OCI-LY7 (cell line): Measurements from ENCODE around the gene ORC6. TPM values are rescaled to one million over a fixed set of nuclear protein-coding genes. Genes with fewer than 3 reads are reported as not detected.

Experiments used
- BruUV-seq: library from RNA; stranded (reverse); fragments of 400-500 nt; replicated peaks from 2 replicates; lab custom pipeline; 2021; lab: Mats Ljungman, UMichigan
- CTCF ChIA-PET: fragments of 300-600 bp; sonication (Branson Sonifier 250); formaldehyde crosslinking; loops from one replicate; lab custom pipeline; 2022; ENCODE audit warnings: antibody characterized with exemption; ENCODE audit not compliant: unreplicated experiment; lab: Charles Lee
- POLR2A ChIA-PET: fragments of 300-600 bp; sonication (Branson Sonifier 250); formaldehyde crosslinking; loops from one replicate; lab custom pipeline; 2022; ENCODE audit warnings: antibody characterized with exemption; lab: Charles Lee
- DNase-seq: peaks from one replicate; pipeline ENCODE4 v3.0.0-alpha.2; 2015; ENCODE audit warnings: low spot score
- H2AFZ ChIP-seq: fragments of 200-600 bp; sonication (generic), shearing (Covaris generic); 2 replicates; pipeline ENCODE4 v1.6.1; 2014; ENCODE audit warnings: mild to moderate bottlenecking, antibody characterized with exemption, low read length, moderate library complexity
- H3K27ac ChIP-seq: fragments of 200-600 bp; sonication (generic); 2 replicates; pipeline ENCODE4 v1.5.1; 2014; ENCODE audit warnings: mixed run types, low read depth, mild to moderate bottlenecking, moderate library complexity, low read length, inconsistent platforms; ENCODE audit not compliant: poor library complexity, severe bottlenecking
- H3K36me3 ChIP-seq: fragments of 200-600 bp; sonication (generic); 2 replicates; pipeline ENCODE4 v1.6.1; 2014; ENCODE audit warnings: mild to moderate bottlenecking, antibody characterized with exemption, low read length, moderate library complexity, mixed read lengths; ENCODE audit not compliant: insufficient read depth
- H3K4me1 ChIP-seq: fragments of 200-600 bp; sonication (generic); 2 replicates; pipeline ENCODE4 v1.5.1; 2014; ENCODE audit warnings: mild to moderate bottlenecking, low read length; ENCODE audit not compliant: insufficient read depth, poor library complexity, severe bottlenecking
- H3K4me2 ChIP-seq: fragments of 200-600 bp; sonication (generic); 2 replicates; pipeline ENCODE4 v1.6.1; 2014; ENCODE audit warnings: mild to moderate bottlenecking, low read length
- H3K4me3 ChIP-seq: fragments of 200-600 bp; sonication (generic); 2 replicates; pipeline ENCODE4 v1.5.1; 2014; ENCODE audit warnings: mild to moderate bottlenecking, low read depth, low read length; ENCODE audit not compliant: poor library complexity, severe bottlenecking
- H3K79me2 ChIP-seq: fragments of 200-600 bp; sonication (generic); 2 replicates; pipeline ENCODE4 v1.6.1; 2016; ENCODE audit warnings: low read depth, mild to moderate bottlenecking, low read length, moderate library complexity, mixed read lengths; ENCODE audit not compliant: insufficient read depth
- H3K9me2 ChIP-seq: fragments of 200-600 bp; sonication (generic); 2 replicates; pipeline ENCODE4 v1.6.1; 2016; ENCODE audit warnings: mild to moderate bottlenecking, low read length, mixed read lengths; ENCODE audit not compliant: insufficient read depth
- H3K9me3 ChIP-seq: fragments of 200-600 bp; sonication (generic); 2 replicates; pipeline ENCODE4 v1.6.1; 2014; ENCODE audit warnings: mild to moderate bottlenecking, mixed run types, low read length, mixed read lengths
- H4K20me1 ChIP-seq: fragments of 200-600 bp; sonication (generic); 2 replicates; pipeline ENCODE4 v1.6.1; 2014; ENCODE audit warnings: mild to moderate bottlenecking, antibody characterized with exemption, low read length, moderate library complexity, mixed read lengths; ENCODE audit not compliant: insufficient read depth
- CTCF ChIP-seq: fragments of 200-600 bp; sonication (generic); conservative IDR thresholded peaks from 2 replicates; pipeline ENCODE4 v1.5.1; 2014; ENCODE audit warnings: mild to moderate bottlenecking, antibody characterized with exemption, low read length, moderate library complexity, mixed read lengths
- EZH2phosphoT487 ChIP-seq: fragments of 200-600 bp; sonication (generic); IDR thresholded peaks from 2 replicates; pipeline ENCODE4 v1.6.1; 2018; ENCODE audit warnings: low read depth, borderline replicate concordance, mild to moderate bottlenecking, mixed run types, antibody characterized with exemption, low read length, moderate library complexity, mixed read lengths
- intact Hi-C: fragments of 100-400 bp; cut with micrococcal nuclease; formaldehyde crosslinking; loops from one replicate; pipeline ENCODE4 v1.10.0; 2022; ENCODE audit not compliant: unreplicated experiment
- total RNA-seq, 2 experiments: library from RNA; depleted of rRNA in 1 of 2; stranded (reverse); fragments of >200 nt in 1 of 2; shearing (Covaris generic) in 1 of 2; gene quantifications; 2 replicates each; pipeline ENCODE4 v1.2.3, GENCODE V29; 2014 to 2022

Gene ORC6
- total RNA-seq, 2 experiments from 2014 or later: 67.4 to 100 TPM

DNA sequence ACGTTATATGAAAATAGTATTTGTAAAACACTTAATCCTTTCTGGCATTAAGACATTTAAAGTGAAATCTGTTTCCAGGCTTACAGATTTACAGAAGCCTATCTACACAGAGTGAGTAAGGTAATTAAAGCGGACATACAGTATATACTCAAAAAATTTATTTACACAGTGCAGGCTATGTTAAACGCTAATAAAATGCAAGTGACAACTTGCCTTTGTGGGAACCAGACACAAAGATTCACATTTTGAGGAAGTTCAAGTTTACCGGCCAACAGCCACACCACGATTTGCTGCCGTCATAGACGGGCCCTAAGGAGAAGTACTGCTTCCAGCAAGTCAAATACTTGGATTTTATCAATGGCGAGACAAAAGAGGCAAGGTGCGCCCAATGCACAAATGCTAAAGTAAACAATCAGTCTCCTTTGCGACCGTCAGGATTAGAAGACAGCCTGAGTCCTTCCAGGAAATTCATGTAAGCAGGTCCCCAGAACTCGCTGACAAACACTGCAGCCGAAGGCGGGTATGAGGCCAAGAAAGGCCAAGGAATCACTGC lies 1.3 kb upstream of the ORC6 start:
- H3K4me3 ChIP-seq: peak overlapping the region; percentile 90
- no peak for DNase-seq
- peak overlapping the region; percentile 79 for H3K27ac ChIP-seq
- H2AFZ ChIP-seq: peak overlapping the region; percentile 69; the same call in 1 of the 2 replicates
- H4K20me1 ChIP-seq: peaks cover 61% of the 10 kb centered on the region
- ChIA-PET POLR2A (no interaction called here), CTCF (no interaction called here)
- H3K4me1 ChIP-seq: peaks cover 34% of the 10 kb centered on the region
- no peaks in the 10 kb centered on the region; the same call in 1 of the 2 replicates for H3K9me2 ChIP-seq
- H3K36me3 ChIP-seq: peaks cover 31% of the 10 kb centered on the region
- BruUV-seq: no TSS peak
- peaks cover 82% of the 10 kb centered on the region for H3K79me2 ChIP-seq
- TF ChIP-seq CTCF (peak; percentile 75), EZH2phosphoT487 (no peak)
- intact Hi-C loops: loop anchor here (1.0 to 5.0 kb wide), 4 partner anchors 15 to 219 kb away; partner anchors contain the start of gene SHCBP1
- peak overlapping the region; percentile 71 for H3K4me2 ChIP-seq
- H3K9me3 ChIP-seq: no peaks in the 10 kb centered on the region

DNA sequence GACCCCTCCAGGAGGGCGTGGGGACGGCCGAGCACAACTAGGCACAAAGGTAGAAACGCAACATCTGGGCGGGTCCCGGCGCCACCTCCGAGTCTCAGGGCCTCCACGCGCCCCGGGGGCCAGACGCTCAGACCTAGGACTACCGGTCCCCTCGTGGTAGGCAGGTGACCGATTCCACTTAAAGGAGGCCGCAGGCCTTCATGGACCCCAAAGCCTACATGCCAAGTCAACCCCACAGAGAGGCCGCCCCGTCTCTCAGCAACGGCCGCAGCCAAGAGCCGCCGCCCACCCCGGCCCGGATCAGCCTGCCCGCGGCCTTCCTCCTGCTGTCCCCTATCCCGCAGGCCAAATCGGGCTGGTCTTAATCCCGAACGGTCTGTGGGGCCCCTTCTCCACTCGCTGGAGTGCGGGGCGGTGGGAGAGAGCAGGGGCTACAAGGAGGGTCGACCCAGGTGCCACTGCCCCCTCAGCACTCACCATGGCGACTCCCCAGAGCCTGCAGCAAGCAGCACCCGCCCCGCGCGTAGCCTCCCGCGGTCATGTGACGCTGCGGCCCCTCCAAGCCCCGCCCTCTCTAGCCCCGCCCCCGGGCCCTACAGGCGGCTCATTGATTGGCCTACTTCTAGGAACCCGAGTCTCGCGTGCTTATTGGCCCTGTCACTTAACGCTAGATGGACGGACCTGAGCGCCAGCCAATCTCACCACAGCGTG lies 650 bp upstream of the ORC6 start, which contains the start of gene VPS35:
Gene VPS35 (minus strand): TSS at position 525 of the 711 bp plus-strand sequence. CDS start 45 bp downstream, at position 480.
- intact Hi-C loops: loop anchor here (1.0 to 5.0 kb wide), 6 partner anchors 16 to 218 kb away; partner anchors contain the start of genes C16orf87, GPT2 and SHCBP1
- no TSS peak for BruUV-seq
- Histone ChIP-seq H3K36me3 (peaks cover 35% of the 10 kb centered on the region), H3K4me2 (peak within 1 kb of the TSS; percentile 97), H3K4me1 (peaks cover 34% of the 10 kb centered on the region), H3K79me2 (peaks cover 84% of the 10 kb centered on the region), H4K20me1 (peaks cover 61% of the 10 kb centered on the region), H2AFZ (peak within 1 kb of the TSS; percentile 69), H3K9me2 (no peaks in the 10 kb centered on the region; the same call in 1 of the 2 replicates), H3K27ac (peak within 1 kb of the TSS; percentile 79), H3K9me3 (no peaks in the 10 kb centered on the region), H3K4me3 (peak within 1 kb of the TSS; percentile 90)
- TF ChIP-seq CTCF: peak; percentile 40; the same call in 1 of the 2 replicates
- TF ChIP-seq EZH2phosphoT487: no peak
- POLR2A ChIA-PET: interaction anchor here (0.8 to 2.0 kb wide), 4 partner anchors 11 to 200 kb away, joined by 3 to 10 read pairs (median 4); no protein-coding TSS in a partner anchor
- CTCF ChIA-PET: no interaction called here
- peak; percentile 99 for DNase-seq
